HuH-7.5 (cell line): Measurements from ENCODE around the gene NUP93.
"Not testable (repeated sequence)": the region's sequence is repeated elsewhere in the genome, so short reads cannot be mapped to it uniquely, and the experiment has no call there.

Experiments used
- DNase-seq: peaks from one replicate; pipeline ENCODE4 v3.0.0; 2011; ENCODE audit warnings: low spot score

NUP93 gene

GRCh38 chr16:56849690-56850680, 120.1 kb downstream of the NUP93 start:
- no peak for DNase-seq

DNA sequence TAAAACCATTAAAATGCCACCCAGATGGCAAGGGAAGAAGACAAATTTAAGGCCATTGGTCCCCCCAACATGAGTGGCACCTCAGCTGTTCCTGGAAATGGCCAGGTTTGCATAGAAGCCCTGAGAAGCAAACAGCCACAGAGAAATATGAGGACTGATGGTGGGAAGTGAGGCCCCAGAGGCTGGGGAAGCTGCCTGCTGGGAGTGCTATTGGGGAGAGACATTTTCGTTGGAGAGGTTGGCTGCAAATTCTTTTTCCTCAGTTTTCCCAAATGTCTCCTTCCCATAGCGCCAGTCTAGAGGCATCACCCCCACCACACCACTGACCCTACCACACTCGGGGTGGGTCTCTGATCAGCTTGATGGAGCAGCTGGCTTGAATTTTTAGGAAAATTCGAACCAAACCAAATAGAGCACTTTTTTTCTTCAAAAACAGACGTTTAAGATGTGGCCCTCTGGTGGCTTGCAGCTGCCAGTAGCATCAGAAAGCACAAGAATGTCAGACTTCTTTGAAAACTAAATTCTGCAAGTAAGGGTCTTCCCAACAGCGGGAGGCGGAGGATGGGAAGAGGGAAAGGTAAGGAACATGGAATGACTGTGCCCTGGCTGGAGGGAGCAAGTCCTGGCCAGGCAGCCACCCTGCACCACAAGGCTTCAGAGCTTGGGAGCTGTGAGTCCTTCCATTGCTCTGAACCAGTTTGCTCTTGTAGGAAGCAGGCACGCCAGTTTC, 121.9 kb downstream of the NUP93 start:
- DNase-seq = no peak

DNA sequence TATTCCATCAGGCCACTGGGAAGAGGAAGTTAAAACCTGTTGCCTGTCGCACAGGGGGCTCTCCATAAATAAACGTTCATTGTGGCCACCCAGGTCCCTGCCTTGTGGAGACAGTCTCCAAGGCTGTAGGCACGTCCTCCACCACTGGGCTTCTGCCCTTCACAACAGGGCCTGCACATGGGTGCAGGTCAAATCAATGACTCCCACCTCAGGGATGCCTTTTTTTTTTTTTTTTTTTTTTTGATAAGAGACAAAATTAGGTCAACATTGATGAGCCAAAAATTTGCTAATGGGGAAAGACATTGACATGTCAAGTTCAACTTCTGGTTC, 122.4 kb downstream of the NUP93 start:
- no peak for DNase-seq

GRCh38 chr16:56852968-56853367, 123.0 kb downstream of the NUP93 start:
- no peak for DNase-seq

DNA sequence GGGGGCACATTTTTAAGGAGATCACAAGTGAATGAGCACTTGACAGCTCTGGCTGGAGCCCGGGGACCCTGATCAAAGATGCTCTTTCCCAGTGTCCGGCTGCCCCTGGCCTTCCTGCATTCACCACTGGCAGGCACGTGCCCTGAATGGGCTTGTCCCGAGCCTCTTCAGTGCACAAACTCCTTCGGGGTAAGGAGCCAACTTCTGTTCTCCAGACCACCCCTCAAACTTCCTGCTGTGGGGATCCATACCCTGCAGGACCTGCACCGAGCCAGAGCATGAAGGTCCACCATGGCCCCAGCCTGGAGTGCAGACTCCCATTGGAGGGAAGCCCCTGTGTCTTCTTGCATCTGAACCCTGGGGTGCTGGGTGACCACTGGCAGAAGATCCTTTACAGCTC, 125.3 kb downstream of the NUP93 start:
- DNase-seq = no peak

GRCh38 chr16:56855946-56856345, 126.0 kb downstream of the NUP93 start:
- no peak for DNase-seq

DNA sequence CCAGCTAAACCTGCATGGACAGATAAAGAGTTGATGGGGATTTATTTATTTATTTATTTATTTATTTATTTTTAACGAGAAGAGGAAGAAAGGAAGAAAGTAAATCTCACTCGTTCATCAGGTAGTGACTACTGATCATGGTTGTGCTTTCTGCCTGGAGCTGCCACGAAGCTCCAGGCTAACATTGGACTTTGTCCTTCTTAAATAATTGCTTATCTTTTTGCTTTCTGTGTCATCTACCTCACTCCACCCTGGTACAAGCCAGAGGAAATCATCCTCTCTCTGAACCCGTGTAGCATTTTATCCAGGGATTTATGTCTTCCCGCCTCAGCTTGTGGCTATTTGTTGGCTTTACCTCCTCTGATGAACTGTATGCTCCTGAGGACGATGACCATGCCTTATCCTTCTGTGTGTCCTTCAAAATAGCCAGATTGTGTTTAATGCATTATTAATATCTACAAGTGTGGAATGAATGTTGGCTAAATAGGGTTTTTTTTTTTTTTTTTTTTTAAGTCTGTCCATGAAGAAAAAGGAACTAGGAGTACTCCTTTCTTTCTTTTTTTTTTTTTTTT, 127.0 kb downstream of the NUP93 start:
- DNase-seq = no peak

GRCh38 chr16:56858374-56858773, 128.4 kb downstream of the NUP93 start:
- no peak for DNase-seq

- DNase-seq = no peak
Observed at GRCh38 chr16:56859636-56860035, 129.7 kb downstream of the NUP93 start.

- no peak for DNase-seq
Observed at GRCh38 chr16:56860226-56861020, 130.5 kb downstream of the NUP93 start.

DNA sequence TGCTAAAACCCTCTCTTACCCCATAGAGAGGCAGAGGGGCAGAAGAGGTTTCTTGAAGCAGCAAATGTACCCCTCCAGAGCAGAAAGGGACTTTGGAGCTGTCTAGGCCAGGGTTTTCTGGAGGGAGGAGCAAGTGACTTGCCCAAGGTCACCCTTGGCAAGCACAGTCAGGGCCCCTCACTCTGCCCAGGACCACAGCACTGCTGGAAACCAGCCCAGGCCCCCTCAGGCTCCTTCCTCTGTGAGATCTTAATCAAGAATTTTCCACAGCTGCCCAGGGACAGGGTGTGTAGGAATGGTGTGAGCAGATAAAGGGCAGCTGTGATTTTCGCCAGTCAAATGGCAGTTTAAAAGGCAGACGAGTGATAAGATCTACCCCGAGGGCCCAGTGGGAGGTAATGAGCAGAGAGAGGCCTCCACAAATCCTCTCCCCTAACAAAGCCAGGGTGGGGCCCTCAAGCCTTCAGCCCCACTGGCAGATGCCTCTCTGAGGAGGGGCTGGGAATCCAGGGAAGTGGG, 131.2 kb downstream of the NUP93 start:
- DNase-seq = no peak

DNA sequence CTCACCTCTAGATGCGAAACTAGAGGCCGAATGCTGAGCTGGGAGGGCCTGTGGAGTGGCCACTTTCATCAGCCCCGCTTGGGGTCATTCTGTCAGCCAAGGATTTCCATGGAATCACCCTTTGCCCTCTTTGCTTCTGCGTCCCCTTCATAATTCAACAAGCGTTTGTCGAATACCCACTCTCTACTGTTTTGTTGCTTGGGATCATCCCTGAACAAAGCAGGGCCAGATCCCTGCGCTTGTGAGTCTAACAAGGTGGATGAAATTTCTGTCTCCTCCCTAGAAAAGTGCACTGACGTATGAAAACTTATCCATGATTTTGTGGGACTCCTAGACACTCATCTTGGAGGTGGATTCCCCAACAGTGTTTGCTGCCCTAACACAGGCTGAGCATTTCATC, 131.8 kb downstream of the NUP93 start:
- DNase-seq = no peak

GRCh38 chr16:56862776-56863175, 132.8 kb downstream of the NUP93 start:
- DNase-seq = no peak

DNA sequence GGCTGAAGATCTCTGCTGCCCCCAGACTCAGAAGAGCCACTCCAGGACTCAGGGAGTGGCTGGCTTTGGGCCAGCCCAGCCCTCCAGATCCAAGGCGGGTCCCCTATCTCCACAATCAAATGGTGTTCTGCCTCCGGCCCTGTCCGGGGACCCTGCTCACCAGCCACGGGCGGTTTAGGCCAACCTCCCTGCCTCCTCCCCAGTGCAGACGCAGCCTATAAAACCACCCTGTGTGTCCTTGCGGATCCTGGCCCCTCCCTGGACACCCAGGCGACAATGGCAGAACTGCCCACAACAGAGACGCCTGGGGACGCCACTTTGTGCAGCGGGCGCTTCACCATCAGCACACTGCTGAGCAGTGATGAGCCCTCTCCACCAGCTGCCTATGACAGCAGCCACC, 135.0 kb downstream of the NUP93 start, which contains the start of gene SLC12A3:
Gene SLC12A3, plus strand, starts transcription at position 248 of the 400 bp plus-strand sequence. Its CDS starts 29 bp downstream, at position 277.
- DNase-seq = no peak

GRCh38 chr16:56865394-56866062, 135.6 kb downstream of the NUP93 start:
- no peak for DNase-seq

DNA sequence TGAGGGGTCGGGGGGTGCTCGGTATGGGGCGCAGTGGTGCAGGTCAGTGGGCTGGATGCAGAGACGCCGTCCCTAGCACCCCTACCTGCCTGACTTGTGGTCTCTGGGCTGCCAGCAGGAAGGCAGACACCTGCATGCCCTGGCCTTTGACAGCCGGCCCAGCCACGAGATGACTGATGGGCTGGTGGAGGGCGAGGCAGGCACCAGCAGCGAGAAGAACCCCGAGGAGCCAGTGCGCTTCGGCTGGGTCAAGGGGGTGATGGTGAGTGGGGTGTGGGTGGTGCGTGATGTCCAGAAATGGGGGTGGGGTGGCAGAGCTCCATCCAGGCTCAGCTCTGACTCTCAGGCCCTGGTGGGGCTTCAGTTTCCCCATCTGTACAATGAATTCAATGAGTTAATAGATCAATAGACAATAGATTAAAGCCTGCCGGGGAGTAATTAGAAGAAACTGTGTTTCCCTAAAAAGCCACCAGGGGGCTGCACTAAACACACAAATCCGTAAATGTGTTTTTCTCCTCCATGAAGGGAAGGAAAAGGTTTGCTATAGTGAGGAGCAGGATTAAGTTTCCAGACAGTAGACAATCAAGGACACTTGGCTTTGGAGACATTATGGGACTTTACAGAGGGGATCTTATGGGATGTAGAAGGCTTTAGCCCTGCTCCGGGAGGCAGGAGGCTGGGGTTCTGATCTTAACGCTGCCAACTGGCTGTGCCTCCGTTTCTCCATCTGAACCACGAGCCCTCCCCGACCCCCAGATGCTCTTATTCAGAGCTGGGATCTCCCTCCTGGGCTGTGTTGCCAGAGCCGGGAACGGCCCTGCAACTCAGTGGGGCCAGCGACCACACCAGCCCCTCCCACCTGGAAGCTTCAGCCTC, 137.3 kb downstream of the NUP93 start:
- DNase-seq = no peak

DNA sequence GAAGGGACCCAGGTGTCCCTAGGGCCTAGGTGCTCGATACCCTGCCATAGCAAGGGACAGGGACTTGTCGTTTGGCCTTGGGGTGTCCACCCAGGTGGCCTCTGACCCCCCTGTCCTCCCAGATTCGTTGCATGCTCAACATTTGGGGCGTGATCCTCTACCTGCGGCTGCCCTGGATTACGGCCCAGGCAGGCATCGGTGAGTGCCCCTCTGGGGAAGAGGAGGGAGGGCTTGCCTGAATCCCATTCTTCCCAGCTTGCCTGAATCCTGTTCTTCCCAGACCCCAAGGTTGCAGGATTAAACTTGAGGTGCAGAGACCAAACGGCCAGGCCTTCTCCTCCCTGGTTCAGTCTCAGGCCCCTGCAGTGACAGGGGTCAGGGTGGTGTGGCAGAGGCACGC, 138.2 kb downstream of the NUP93 start:
- no peak for DNase-seq

DNA sequence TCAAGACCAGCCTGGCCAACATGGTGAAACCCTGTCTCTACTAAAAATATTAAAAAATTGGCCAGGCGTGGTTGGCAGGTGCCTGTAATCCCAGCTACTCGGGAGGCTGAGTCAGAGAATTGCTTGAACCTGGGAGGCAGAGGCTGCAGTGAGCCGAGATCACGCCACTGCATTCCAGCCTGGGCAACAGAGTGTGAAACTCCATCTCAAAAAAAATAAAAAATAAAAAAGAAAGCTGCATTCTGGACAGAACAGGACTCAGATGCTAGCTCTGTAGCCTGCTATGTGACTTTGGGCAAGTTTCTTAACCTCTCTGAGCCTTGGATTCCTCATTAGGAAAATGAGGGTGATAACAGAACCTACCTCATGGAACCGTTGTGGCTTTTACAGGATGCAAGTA, 138.8 kb downstream of the NUP93 start:
- DNase-seq = not testable (repeated sequence)

GRCh38 chr16:56869513-56870275, 139.8 kb downstream of the NUP93 start:
- DNase-seq = peak; percentile 67
